HG02981 (cell line): Measurements from ENCODE around the gene GAN.

Source experiments
- ATAC-seq: cut with Tn5 transposase; IDR thresholded peaks from one replicate; pipeline ENCODE4 v1.9.1; 2021; ENCODE audit warnings: mild to moderate bottlenecking, moderate library complexity; ENCODE audit not compliant: unreplicated experiment

GAN gene

GRCh38 chr16:81349608-81350305 is 35.0 kb downstream of the GAN start:
- no peak for ATAC-seq

- ATAC-seq: no peak
These were observed 35.5 kb downstream of the GAN start for GRCh38 chr16:81350306-81350615.

- ATAC-seq: no peak
These were observed 39.1 kb downstream of the GAN start for GRCh38 chr16:81353895-81354294.

GRCh38 chr16:81357711-81358260 is 43.0 kb downstream of the GAN start:
- ATAC-seq: no peak

- ATAC-seq: no peak
These were observed 44.1 kb downstream of the GAN start for GRCh38 chr16:81358860-81359259.

- ATAC-seq: no peak
These were observed 45.4 kb downstream of the GAN start for GRCh38 chr16:81360135-81360534.

- ATAC-seq: no peak
These were observed 51.0 kb downstream of the GAN start for GRCh38 chr16:81365731-81366130.

- ATAC-seq: peak; percentile 37
These were observed 51.7 kb downstream of the GAN start for GRCh38 chr16:81366316-81366932.

GRCh38 chr16:81367821-81368220 is 53.1 kb downstream of the GAN start:
- no peak for ATAC-seq

GRCh38 chr16:81369888-81370504 is 55.2 kb downstream of the GAN start:
- peak; percentile 78 for ATAC-seq

- no peak for ATAC-seq
These were observed 56.3 kb downstream of the GAN start for GRCh38 chr16:81371106-81371505.

GRCh38 chr16:81374550-81374949 is 59.8 kb downstream of the GAN start:
- ATAC-seq: no peak

- ATAC-seq: no peak
These were observed 62.1 kb downstream of the GAN start for GRCh38 chr16:81376880-81377279.

- ATAC-seq: no peak
These were observed 63.3 kb downstream of the GAN start for GRCh38 chr16:81378049-81378448.

- no peak for ATAC-seq
These were observed 66.2 kb downstream of the GAN start for GRCh38 chr16:81380932-81381331.

GRCh38 chr16:81384006-81384405 is 69.2 kb downstream of the GAN start:
- ATAC-seq: no peak

- no peak for ATAC-seq
These were observed 70.4 kb downstream of the GAN start for GRCh38 chr16:81385031-81385756.

- no peak for ATAC-seq
These were observed 73.6 kb downstream of the GAN start for GRCh38 chr16:81388357-81388756.

- no peak for ATAC-seq
These were observed 76.1 kb downstream of the GAN start for GRCh38 chr16:81390840-81391239.

GRCh38 chr16:81392011-81392410 is 77.2 kb downstream of the GAN start:
- no peak for ATAC-seq

- ATAC-seq: no peak
These were observed 79.7 kb downstream of the GAN start for GRCh38 chr16:81394416-81394815.
